Activated CD4-positive, alpha-beta T cell treated with anti-CD3 and anti-CD28 coated beads, Interleukin-2, Interleukin-6, amounts not matched to agents 100 ng/mL and 50 ng/mL, durations not matched to agents 16 hours and 8 hours (primary cell): Measurements from ENCODE around the gene YPEL5.
"Not testable (repeated sequence)": the region's sequence is repeated elsewhere in the genome, so short reads cannot be mapped to it uniquely, and the experiment has no call there.

ENCODE experiments used
- DNase-seq: peaks from one replicate; pipeline ENCODE4 v3.0.0-alpha.2; 2020

YPEL5 gene

DNA sequence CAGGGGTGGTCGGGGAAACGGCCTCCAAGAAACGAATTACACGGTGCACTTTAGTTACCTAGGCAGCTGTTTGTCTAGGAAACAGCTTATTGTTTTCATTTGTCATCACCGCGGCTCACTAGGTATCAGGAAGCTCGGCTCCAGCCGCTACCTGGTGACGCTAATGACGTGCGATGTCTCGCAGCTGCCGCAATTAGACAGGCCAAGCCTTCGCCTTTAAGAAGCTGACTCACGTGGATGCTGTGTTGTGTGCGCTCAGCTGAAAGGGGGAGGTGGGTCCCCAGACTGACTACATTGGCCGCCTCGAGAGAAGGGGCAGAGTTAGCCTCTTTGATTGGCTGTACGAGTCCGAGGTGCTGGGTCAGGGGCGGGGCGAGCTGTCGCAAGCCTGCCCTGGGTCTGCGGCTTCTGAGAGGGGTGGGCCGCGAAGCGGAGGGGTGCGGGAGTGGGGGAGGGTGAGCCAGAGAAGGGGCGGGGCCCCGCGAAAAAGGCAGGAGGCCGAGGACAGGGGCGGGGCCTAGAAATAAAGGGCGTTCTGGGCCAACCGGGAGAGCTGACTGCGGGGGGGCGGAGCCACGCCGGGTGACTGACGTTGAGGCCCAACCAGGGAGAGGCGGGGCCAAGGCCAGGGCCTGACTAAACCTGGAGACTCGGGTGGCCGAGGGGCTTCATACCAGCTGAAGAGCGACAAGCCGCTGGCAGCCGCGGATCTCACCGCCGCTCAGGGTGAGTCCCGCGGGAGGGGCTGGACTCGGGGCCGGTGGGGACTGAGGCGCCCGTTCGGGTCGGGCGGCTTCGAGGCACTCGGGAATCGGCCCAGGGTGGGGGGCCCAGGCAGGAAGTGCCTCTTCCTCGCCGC lies at the start of gene YPEL5:
Gene YPEL5, plus strand, starts transcription at position 671 of the 859 bp plus-strand sequence. CDS start 9,645 bp downstream, outside the sequence.
- DNase-seq = peak; percentile 98

DNA sequence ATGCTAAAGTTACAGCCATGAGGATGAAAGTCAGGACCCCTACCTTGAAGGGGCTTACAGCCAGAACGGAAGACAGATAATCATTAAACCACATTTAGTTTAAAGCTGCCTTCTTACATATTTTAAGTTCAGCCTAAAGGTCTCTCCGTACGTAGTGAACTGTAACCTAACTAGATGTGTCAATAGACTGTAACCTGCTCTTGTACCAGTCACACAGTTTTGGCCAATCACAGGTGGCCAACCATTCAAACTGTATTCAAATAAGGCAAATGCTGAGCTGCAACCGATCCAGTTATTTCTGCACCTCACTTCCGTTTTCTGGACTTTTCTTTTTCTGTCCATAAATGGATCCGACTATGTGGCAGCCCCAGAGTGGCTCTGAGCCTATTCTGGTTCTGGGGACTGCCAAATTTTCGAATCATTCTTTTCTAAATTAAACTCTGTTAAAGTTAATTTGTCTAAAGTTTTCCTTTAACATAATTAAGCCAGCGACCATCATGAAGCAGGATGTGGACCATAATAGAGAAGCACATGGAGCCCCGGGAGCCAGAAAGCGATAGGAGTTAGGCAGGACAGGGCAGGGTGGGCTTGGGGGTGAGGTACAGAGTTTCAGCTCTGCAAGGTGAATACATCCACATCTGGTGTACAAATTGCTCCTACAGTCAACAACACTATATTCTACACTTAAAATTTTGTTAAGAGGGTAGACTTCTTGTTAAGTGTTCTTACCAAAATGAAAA lies 48.4 kb upstream of the YPEL5 start:
- DNase-seq = no peak

DNA sequence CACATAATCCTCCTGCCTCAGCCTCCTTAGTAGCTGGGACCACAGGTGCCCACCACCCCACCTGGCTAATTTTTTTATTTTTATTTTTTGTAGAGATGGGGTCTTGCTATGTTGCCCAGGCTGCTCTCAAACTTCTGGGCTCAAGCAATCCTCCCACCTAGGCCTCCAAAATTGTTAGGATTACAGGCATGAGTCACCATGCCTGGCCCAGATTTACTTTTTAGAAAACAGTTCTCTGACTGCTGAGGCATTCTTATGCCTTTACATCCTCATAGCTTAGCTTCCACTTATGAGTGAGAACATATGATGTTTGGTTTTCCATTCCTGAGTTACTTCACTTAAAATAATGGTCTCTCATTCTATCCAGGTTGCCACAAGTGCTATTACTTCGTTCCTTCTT lies 47.4 kb upstream of the YPEL5 start:
- DNase-seq = not testable (repeated sequence)

DNA sequence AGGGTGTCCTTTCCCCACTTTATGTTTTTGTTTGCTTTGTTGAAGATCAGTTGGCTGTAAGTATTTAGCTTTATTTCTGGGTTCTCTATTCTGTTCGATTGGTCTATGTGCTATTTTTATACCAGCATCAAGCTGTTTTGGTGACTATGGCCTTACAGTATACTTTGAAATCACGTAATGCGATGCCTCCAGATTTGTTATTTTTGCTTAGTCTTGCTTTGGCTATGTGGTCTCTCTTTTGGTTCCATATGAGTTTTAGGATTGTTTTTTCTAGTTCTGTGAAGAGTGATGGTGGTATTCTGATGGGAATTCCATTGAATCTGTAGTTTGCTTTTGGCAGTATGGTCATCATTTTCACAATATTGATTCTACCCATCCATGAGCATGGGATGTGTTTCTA lies 46.1 kb upstream of the YPEL5 start:
- not testable (repeated sequence) for DNase-seq

DNA sequence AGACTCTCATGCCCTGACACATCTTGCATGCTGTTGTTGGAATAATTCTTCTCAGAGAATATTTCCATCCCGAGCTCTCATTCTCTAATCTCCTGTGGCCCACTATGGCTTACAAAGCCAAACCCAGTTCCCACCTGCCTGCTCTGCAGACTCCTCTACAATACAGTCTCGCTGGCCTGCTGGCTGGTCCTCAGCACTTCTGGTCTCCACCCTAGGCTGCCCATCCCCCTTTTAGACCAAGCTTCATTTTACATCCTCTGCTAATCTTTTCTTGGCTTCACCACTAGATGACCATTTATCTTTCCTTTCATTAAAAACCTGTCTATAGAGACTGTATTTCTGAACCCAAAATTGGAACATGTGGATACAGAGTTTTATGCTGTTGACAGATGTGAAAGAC lies 42.5 kb upstream of the YPEL5 start:
- DNase-seq = no peak

DNA sequence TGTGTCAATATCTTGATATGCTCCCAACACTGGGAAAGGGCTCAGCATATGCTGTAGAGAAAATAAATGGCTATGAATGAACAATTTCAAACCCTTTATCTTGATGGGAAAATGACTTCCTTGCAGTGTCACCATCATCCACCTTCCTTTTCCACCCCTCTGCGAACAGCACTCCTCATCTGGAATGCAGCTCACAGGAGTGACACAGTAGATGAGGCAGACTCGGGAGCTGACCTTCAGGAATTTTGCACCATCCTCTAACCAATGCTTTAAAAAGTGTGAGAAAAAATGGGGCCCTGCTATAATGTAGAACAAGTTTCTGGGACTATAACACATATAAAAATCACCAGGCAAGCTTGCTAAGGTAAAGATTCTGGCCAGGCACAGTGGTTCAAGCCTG lies 41.3 kb upstream of the YPEL5 start:
- DNase-seq = no peak

DNA sequence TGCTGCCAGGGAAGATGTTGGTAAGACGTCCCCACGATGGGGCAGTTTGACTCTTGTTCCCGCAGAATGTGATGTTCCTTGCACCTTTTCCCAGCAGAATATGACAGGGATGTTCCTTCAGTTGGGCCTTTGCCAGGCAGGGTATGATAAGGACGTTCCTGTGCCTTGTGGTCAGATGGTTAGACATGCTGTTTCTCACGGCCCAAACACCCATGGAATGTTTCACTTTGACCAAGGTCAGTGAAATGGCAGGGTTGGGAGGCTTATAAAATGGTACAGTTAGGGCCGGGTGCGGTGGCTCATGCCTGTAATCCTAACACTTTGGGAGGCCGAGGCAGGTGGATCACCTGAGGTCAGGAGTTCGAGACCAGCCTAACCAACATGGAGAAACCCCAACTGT lies 40.3 kb upstream of the YPEL5 start:
- DNase-seq = no peak

DNA sequence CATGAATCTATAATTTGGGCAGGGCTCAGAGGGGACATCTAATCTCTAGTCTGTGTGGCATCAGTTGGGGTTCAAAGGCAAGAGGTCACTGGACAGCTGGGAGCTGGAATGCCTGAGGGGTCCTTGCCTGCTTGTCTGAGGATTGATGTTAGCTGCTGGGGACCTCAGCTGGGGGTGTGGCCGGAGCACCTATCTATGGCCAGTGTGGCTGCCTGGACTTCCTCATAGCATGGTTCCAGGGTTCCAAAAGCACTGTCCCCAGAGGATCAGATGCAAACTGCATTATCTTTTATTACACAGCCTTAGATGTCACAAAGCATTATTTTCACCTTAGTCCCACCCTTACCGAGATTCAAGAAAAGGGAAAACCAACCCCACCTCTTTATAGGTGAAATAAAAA lies 38.6 kb upstream of the YPEL5 start:
- no peak for DNase-seq

DNA sequence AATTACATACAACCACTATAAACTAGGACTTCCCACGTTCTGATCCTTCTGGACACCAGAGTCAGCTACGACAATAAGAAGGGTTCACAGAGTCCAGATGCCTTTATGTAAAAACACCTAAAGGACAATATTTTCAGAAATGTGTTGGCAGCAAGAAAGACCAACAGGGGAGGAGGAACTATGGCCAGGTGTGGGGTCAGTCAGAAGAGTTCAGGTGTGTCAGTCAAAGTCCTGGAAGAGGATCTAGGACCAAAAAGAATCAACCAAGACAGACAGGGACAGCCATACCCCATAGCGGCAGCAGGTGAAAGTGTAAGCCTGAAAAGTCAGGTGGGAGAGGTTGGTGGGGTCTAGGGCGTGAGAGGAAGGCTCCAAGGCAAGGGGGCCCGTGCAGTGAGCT lies 38.0 kb upstream of the YPEL5 start:
- DNase-seq = no peak

DNA sequence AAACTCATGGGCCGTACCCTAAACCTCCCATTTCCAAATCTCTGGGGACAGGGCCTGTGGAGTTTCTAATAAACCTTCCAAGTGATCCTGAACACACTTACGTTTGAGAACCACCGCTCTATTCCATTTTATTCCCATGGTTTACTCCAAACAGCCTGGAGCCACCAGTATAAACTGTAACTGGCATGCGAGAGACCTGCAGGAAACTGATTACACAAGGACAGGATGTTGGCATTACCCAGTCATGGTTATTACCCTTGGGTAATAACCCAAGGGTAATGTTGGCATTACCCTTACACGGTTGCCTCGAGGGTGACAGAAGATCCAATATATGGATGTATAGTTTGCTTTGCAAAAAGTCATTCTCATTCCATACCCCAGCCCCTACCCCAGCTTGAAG lies 37.0 kb upstream of the YPEL5 start:
- no peak for DNase-seq

DNA sequence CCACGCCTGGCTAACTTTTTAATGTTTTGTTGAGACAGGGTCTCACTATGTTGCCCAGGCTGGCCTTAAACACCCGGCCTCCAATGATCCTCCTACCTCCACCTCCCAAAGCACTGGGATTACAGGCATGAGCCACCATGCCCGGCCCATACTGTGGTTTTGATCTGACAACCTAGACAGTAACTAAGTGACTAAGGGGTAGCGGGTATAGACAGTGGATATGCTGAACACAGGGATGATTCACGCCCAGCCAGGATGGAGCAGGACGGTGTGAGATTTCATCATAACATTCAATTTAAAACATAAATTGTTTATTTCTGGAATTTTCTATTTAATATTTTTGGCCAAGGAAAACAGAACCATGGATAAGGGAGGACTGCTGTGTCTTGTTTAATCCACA lies 36.0 kb upstream of the YPEL5 start:
- DNase-seq = no peak

DNA sequence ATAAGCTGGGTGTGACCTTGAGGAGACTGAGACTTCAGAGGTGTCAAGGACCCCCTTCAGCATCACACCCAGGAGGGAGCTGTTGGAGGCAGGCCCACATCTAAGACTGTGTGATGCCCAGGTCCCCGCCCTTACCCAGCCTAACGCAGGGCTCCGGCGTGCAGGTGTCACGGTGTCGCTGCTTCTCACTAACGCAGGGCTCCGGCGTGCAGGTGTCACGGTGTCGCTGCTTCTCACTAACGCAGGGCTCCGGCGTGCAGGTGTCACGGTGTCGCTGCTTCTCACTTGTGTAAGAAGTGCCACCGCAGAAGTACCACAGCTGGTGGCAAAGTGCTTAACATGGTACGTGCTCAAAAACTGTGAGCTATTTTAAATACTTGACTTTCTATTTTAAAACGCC lies 35.6 kb upstream of the YPEL5 start:
- not testable (repeated sequence) for DNase-seq

DNA sequence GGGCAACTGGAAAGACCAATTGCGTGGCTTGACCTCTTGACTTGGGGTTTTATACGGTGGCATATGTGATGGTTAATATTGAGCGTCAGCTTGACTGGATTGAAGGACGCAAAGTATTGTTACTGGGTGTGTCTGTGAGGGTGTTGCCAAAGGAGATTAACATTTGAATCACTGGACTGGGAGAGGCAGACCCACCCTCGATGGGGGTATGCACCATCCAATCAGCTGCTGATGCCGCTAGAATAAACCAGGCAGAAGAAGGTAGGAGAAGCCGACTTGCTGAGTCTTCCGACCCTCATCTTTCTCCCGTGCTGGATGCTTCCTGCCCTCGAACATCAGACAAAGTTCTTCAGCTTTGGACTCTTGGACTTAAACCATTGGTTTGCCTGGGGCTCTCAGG lies 34.2 kb upstream of the YPEL5 start:
- DNase-seq = no peak

DNA sequence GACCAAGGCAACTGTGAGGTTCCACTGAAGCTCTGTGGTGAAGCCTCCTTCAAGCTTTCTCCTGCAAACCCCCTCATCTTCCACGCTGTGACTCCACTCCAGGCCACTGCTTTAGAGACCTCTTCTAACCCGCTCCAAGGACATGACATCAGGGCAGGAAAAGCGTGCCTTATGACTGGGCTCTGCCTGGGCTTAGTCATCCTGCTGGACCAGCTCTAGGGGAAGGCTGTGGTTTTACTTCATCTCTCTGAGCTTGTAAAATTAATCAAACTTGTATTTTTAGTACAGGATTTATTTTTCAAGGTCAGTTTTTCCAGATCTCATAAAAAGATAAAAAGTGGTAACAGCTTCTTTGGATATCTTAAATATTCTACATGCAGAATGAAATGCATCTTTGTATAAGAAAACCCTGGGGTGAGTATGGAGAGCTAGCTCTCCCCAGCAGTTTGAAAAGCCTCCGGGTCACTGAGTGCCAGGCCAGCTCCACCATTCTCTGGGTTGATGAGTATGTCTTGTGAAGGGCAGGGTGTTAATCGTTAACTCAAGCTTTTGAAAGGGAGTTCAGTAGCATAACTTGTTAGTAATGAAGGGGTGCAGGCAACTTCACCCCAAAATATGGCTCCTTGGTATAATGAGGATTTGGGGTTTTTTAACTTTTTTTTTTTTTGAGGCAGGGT lies 33.1 kb upstream of the YPEL5 start:
- no peak for DNase-seq

DNA sequence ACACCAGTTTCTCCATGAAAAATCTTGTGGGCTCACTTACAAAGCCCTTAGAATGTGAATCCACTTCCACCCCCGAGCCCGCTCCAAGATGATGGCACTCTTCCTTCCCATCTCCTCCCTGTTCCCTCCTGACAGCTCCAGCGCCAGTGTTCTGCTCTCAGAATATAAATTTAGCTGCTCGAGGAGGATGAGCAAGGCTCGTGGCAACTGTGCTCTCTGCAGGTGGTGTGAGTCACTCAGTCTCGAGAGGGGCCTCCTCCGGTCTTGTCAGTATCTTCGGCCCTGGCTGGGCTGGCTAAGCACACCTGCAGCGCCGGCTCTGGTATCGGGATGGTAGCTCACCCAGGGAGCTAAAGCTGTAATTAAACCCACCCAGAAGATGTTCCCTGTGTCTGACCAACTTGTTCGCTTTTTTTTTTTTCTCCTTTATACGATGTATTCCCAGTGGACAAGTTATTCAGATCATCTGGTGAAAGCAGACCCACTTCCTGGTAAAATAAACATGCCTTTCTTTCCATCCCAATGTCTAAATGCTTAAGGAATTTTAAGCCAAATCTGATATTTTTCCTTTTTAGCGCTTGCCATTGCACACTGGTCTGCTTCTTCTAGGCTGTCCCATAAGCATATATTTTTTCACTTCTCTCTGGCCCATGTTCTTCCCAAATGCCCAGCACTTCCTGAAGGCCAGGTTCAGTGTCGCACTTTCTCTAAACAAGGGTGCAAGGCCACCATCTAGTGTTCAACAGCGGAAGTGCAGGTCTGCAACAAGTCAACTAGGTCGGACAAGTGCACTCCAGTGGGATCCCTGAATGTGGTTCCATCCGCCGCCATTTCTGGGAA lies 31.4 kb upstream of the YPEL5 start:
- DNase-seq = peak; percentile 68

DNA sequence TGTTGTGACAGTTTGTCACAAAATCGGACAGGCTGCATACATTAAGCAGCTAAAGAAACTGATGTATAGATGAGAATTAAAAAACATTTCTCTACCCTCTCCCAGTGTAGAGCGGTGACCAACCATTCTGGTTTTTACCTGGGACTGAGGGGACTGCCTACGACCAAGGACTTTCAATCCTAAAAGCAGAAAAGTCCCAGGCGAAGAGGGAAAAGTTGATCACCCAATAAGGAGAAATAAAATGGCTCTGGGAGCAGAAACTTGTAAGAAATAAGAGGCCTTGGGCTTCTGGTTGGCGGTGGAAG lies 30.9 kb upstream of the YPEL5 start:
- DNase-seq = no peak

DNA sequence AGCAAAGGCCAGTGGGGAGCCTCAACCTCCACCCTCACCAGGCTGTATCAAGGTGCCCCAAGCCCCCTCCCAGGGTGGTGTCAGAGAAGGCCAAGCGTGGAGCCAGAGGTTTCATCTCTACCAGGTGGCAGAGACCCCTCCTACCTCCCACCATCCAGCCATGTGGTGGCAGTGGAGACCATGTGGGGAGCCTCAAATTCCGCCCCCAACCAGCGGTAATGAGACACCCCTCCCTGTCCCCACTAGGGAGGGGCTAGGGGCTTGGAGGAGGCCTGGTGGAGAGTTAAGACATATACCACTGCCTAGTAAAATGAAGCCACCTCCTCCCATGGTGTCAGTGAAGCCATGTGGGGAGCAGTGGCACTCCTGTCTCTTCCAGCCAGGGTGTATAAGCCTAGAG lies 24.4 kb upstream of the YPEL5 start:
- DNase-seq = no peak

DNA sequence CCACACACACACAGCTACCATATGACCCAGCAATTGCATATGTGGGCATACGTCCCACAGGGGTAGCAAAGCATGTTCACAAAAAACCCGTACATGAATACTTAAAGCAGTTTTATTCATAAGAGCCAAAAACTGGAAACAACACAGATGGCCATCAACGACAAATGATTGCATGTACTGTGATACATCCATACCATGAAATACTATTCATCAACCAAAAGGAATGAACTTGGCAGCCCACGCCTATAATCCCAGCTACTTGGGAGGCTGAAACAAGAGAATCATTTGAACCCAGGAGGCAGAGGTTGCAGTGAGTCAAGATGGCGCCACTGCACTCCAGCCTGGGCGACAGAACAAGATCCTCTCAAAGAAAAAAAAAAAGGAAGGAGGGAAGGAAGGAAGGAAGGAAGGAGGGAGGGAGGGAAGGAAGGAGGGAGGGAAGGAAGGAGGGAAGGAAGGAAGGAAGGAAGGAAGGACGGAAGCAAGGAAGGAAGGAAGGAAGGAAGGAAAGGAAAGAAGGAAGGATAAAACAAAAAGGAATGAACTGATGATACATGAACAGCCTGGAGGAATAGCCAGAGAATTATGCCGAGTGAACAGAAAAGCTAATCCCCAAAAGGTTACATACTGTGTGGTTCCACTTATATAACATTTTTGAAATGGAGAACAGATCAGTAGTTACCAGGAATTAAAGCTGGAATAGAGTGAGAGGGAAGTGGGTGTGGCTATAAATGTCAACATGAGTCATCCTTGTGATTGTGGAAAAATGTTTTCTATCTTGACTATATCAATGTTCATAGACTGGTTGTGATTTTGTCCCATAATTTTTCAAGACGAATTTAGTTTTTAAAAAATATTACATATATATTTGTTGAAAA lies 19.6 kb upstream of the YPEL5 start:
- no peak for DNase-seq

DNA sequence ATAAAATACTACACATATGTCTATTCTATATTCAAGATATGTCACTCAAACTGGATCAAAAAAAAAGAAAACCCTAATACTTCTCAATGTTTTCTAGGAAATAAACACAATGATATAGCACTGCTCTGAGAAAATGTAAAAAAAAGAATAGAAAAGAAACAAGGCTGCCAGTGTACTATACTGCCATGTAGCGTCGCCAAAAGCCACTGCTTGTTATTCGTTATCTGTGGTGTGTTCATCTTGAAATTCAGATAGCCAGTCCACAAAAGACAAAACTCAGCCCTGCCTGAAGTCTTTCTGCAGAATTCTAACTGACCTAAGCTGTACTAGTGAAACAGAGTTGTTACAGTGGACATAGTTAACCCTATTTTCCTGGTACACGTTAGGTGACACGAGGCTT lies 12.2 kb upstream of the YPEL5 start:
- no peak for DNase-seq

DNA sequence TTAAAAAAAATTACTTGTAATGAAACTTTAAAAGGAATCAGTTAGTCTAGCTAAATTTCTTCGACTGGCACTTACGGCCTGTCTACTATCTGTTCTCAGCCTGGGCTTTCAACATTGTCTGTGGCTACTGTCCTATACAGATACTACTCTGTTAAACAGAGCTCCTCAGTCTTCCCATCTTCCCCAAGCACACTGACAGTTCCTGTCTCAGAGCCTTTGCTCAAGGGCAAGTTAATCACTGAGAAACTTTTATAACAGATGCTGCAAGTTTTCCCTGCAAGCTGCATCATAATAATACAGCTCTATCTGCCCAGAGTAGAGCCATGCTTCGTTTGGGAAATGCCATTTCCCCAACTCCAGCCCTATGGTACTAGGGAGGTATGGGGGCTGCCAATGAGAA lies 11.3 kb upstream of the YPEL5 start:
- DNase-seq = no peak

DNA sequence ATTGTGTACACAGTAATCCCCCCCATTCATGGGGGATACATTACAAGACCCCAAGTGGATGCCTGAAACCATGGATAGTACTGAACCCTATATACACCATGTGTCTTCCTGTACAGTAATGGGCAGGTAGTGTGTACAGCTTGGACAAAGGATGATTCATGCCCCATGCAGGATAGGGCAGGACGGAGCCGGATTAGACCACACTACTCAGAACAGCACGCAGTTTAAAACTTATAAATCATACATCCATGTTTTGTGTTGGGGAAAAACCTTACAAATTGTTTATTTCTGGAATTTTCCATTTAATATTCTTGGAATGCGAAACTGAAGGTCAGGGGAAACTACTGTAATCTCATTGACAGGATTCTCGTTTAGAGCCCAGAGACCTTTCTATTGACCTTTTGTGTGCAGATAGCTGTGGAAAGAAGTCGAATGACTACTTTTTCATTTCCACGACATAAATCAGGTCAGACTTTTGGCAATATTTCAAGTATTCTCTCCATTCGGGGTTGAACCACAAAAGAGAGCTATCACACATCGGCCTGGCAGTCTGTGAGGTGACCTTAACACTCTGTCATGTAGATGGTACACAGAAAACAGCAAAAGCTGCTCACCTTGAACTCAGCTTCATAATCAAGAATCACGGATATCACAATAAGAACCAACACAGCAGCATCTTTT lies 9.9 kb upstream of the YPEL5 start:
- no peak for DNase-seq
